HepG2 (cell line): ENCODE data around the gene PSPH. TPM values are rescaled to one million over a fixed set of nuclear protein-coding genes. Genes with fewer than 3 reads are reported as not detected.
"Not testable (repeated sequence)": the region's sequence is repeated elsewhere in the genome, so short reads cannot be mapped to it uniquely, and the experiment has no call there.

Experiments
- ATAC-seq: fragments of 200-7000 bp; cut with Tn5 transposase; 3 replicates; pipeline ENCODE4 v1.9.1; 2020; ENCODE audit warnings: mild to moderate bottlenecking, moderate library complexity
- BruUV-seq: library from RNA; stranded (reverse); fragments of 400-500 nt; replicated peaks from 2 replicates; lab custom pipeline; 2021; lab: Mats Ljungman, UMichigan
- CTCF ChIA-PET: fragments of 300-600 bp; formaldehyde crosslinking; extraction: SDS; loops from one replicate; lab custom pipeline; 2021; ENCODE audit warnings: low total read pairs, inconsistent platforms, low intra/inter-chr PET ratio; lab: Yijun Ruan, JAX
- POLR2A ChIA-PET: fragments of 350-600 bp; sonication (Branson Sonifier 250); formaldehyde crosslinking; loops from one replicate; lab custom pipeline; 2020; ENCODE audit warnings: antibody characterized with exemption, inconsistent platforms; lab: Yijun Ruan, JAX
- DNase-seq: peaks from one replicate; pipeline ENCODE4 v3.0.0-alpha.2; 2015; ENCODE audit warnings: low spot score
- FAIRE-seq: peaks from 3 replicates; lab custom pipeline; 2011; peaks lifted over from hg19 to GRCh38; lab: Jason Lieb, UNC
- H2AFZ ChIP-seq: one replicate; pipeline ENCODE4 v1.6.1; 2011; ENCODE audit warnings: low read length, inconsistent platforms
- H3K27ac ChIP-seq: fragments of 300-600 bp; 3 replicates; pipeline ENCODE4 v1.8.0; 2011; ENCODE audit warnings: mixed run types, mild to moderate bottlenecking, mixed read lengths, low read length, inconsistent platforms; ENCODE audit not compliant: insufficient read depth; ENCODE audit errors: extremely low read length
- H3K27me3 ChIP-seq, 2 experiments: fragments of 200-600 bp in 1 of 2; 2 replicates in 1 of 2; 3 replicates in 1 of 2; pipeline versions ENCODE4 v1.6.0 to v1.8.0; 2011; ENCODE audit warnings: low read length in 2 of 2, mild to moderate bottlenecking in 2 of 2, moderate library complexity in 2 of 2, inconsistent platforms in 1 of 2; ENCODE audit not compliant: insufficient read depth in 2 of 2, control insufficient read depth in 1 of 2
- H3K36me3 ChIP-seq, 2 experiments: fragments of 200-600 bp in 1 of 2; replicated peaks in 1 of 2; 2 replicates in 1 of 2; 3 replicates in 1 of 2; pipeline versions ENCODE4 v1.5.1 to v1.8.0; 2011; ENCODE audit warnings: low read length in 2 of 2, inconsistent platforms in 1 of 2; ENCODE audit not compliant: insufficient read depth in 2 of 2, control insufficient read depth in 1 of 2
- H3K4me1 ChIP-seq: 2 replicates; pipeline ENCODE4 v1.5.1; 2012; ENCODE audit warnings: low read length, inconsistent platforms; ENCODE audit not compliant: insufficient read depth
- H3K4me2 ChIP-seq: 2 replicates; pipeline ENCODE4 v1.6.0; 2011; ENCODE audit warnings: low read depth, low read length, inconsistent platforms
- H3K4me3 ChIP-seq, 3 experiments: fragments of 200-600 bp in 1 of 3; sonication (generic), shearing (Covaris generic) in 1 of 3; replicated peaks in 1 of 3; 2 replicates each; pipeline ENCODE4 v1.5.1; 2011 to 2016; ENCODE audit warnings: low read length in 3 of 3, inconsistent platforms in 2 of 3, low read depth in 2 of 3, mild to moderate bottlenecking in 2 of 3, control low read depth in 1 of 3, mixed read lengths in 1 of 3; ENCODE audit not compliant: insufficient read depth in 1 of 3
- H3K79me2 ChIP-seq: one replicate; pipeline ENCODE4 v1.6.1; 2011; ENCODE audit warnings: low read length, inconsistent platforms; ENCODE audit not compliant: insufficient read depth
- H3K9ac ChIP-seq: 2 replicates; pipeline ENCODE4 v1.6.0; 2011; ENCODE audit warnings: mild to moderate bottlenecking, low read depth, low read length, inconsistent platforms; ENCODE audit not compliant: insufficient read depth
- H3K9me3 ChIP-seq: 2 replicates; pipeline ENCODE4 v1.5.1; 2012; ENCODE audit warnings: mild to moderate bottlenecking, low read length
- H4K20me1 ChIP-seq: 2 replicates; pipeline ENCODE4 v1.6.0; 2011; ENCODE audit warnings: inconsistent platforms, mild to moderate bottlenecking, low read length, moderate library complexity; ENCODE audit not compliant: insufficient read depth
- DDIT3 ChIP-seq: sonication (generic); formaldehyde crosslinking; IDR thresholded peaks from 2 replicates; pipeline ENCODE4 v1.4.0; 2020; ENCODE audit warnings: mild to moderate bottlenecking, missing genetic modification reagents
- GFI1 ChIP-seq: sonication (generic); formaldehyde crosslinking; IDR thresholded peaks from 2 replicates; pipeline ENCODE4 v1.5.0; 2020; ENCODE audit warnings: missing genetic modification reagents, mild to moderate bottlenecking, borderline replicate concordance
- MYC ChIP-seq: sonication (generic); formaldehyde crosslinking; IDR thresholded peaks from 2 replicates; pipeline ENCODE4 v1.9.0; 2021; ENCODE audit warnings: missing genetic modification reagents, borderline replicate concordance
- SMC3 ChIP-seq: IDR thresholded peaks from 2 replicates; pipeline ENCODE4 v1.6.1; 2011; ENCODE audit warnings: low read length, improper control_type of control experiment
- TEF ChIP-seq: sonication (generic); formaldehyde crosslinking; IDR thresholded peaks from 2 replicates; pipeline ENCODE4 v1.5.0; 2020; ENCODE audit warnings: missing genetic modification reagents
- YEATS4 ChIP-seq: sonication (generic); formaldehyde crosslinking; IDR thresholded peaks from 2 replicates; pipeline ENCODE4 v1.4.0; 2020; ENCODE audit warnings: missing genetic modification reagents, borderline replicate concordance
- ZNF263 ChIP-seq: sonication (generic); formaldehyde crosslinking; IDR thresholded peaks from 2 replicates; pipeline ENCODE4 v1.4.0; 2020; ENCODE audit warnings: missing genetic modification reagents
- WGBS: methylation state at CpG from one replicate; pipeline ENCODE4 v1.1.6; 2017; ENCODE audit warnings: low lambda C conversion rate; 5-methylcytosine and 5-hydroxymethylcytosine counted together
- in situ Hi-C: cut with HindIII; loops from 2 replicates; pipeline ENCODE4 v1.10.0; 2017; ENCODE audit warnings: low pct_unique_long_range_greater_than_20kb; ENCODE audit not compliant: extremely low pct_ligation_motif_present
- intact Hi-C: fragments of 100-400 bp; cut with micrococcal nuclease; formaldehyde crosslinking; loops from one replicate; pipeline ENCODE4 v1.10.0; 2022; ENCODE audit not compliant: unreplicated experiment
- polyA plus RNA-seq, 8 experiments: library from polyadenylated mRNA; depleted of rRNA in 3 of 8; stranded (reverse) in 7 of 8; unstranded in 1 of 8; fragments of >200 nt; fragmentation: Illumina TruSeq in 4 of 8; extraction: Trizol in 4 of 8; gene quantifications; 2 replicates each; pipeline versions ENCODE4 v1.2.1 to v1.2.3, GENCODE V29; 2011 to 2016; ENCODE audit warnings: low read depth in 4 of 8, missing spikeins in 1 of 8, mixed read lengths in 1 of 8; ENCODE audit not compliant: insufficient read depth in 1 of 8
- total RNA-seq, 5 experiments: library from RNA; depleted of rRNA; stranded (reverse); fragments of >200 nt; fragmentation: Illumina TruSeq; extraction: Trizol; gene quantifications; 2 replicates each; pipeline ENCODE4 v1.2.3, GENCODE V29; 2016; ENCODE audit warnings: low read depth in 1 of 5
- TF ChIP-seq, protein P1 (sequence below): sonication (generic); formaldehyde crosslinking; IDR thresholded peaks from 2 replicates; pipeline ENCODE4 v1.9.0; 2021; ENCODE audit warnings: missing genetic modification reagents, borderline replicate concordance
- TF ChIP-seq, protein P2 (sequence below): sonication (generic); formaldehyde crosslinking; IDR thresholded peaks from 2 replicates; pipeline ENCODE4 v1.5.0; 2020; ENCODE audit warnings: mild to moderate bottlenecking, missing genetic modification reagents

The PSPH gene
- total and polyA plus RNA-seq, 2 of the 13 experiments (the other 11 are each of a cell fraction or from before 2014, with no cell fraction given) = 85.5 to 124 TPM

DNA sequence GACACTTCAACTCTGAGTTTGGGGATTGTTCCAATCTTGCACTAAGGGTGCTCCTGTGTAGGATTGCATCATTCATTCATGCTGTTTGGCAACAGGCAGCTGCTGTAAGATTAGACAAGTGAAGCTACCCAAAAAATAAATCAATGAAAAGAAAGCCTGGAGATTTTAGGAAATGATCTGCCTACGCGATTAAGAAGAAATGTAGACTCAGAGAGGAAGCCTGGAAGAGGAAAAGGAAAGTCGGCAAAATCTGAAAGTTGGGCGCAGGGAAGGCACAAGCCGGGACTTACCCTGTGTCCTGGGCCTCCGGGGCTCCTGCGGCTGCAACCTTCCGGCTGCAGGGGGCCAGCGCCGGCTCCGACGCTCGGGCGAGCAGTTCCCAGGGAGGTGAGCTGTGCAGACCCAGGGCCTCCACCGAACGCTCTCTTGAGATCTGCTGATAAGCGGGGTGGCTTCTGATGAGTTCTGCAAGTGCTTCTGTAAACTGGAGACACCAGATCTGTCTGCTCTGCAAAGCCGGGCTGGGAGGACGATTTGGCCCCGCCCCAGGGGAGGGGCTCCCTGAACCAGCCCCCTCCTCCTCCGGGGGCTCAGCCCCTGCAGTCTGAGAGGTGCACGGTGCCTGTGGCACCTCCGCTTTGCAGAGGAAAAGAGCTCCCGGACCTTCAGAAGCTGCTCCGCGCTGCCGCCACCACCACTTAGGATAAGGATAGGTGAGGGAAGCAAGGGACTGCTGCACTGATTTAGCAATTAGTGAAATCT is 17.4 kb downstream of the PSPH start (continued):
- TF ChIP-seq MYC (no peak; the same call in 1 of the 2 replicates), DDIT3 (CRISPR knock-in tag) (no peak), YEATS4 (CRISPR knock-in tag) (no peak; the same call in 1 of the 2 replicates), GFI1 (CRISPR knock-in tag) (peak; percentile 87), TEF (CRISPR knock-in tag) (no peak), SMC3 (peak; percentile 15; the same call in 1 of the 2 replicates)
- TF ChIP-seq, protein P1, sequence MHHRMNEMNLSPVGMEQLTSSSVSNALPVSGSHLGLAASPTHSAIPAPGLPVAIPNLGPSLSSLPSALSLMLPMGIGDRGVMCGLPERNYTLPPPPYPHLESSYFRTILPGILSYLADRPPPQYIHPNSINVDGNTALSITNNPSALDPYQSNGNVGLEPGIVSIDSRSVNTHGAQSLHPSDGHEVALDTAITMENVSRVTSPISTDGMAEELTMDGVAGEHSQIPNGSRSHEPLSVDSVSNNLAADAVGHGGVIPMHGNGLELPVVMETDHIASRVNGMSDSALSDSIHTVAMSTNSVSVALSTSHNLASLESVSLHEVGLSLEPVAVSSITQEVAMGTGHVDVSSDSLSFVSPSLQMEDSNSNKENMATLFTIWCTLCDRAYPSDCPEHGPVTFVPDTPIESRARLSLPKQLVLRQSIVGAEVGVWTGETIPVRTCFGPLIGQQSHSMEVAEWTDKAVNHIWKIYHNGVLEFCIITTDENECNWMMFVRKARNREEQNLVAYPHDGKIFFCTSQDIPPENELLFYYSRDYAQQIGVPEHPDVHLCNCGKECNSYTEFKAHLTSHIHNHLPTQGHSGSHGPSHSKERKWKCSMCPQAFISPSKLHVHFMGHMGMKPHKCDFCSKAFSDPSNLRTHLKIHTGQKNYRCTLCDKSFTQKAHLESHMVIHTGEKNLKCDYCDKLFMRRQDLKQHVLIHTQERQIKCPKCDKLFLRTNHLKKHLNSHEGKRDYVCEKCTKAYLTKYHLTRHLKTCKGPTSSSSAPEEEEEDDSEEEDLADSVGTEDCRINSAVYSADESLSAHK = no peak

DNA sequence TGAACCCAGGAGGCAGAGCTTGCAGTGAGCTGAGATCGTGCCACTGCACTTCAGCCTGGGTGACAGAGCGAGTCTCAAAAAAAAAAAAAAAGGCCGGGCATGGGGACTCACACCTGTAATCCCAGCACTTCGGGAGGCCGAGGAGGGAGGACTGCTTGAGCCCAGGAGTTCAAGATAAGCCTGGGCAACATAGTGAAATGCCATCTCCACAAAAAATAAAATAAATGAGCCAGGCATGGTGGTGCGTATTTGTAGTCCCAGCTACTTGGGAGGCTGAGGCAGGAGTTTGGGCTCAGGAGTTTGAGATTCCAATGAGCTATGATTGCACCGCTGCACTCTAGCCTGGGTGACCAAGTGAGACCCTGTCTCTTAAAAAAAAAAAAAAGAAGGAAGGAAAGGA is 18.7 kb downstream of the PSPH start:
- in situ Hi-C loops, BruUV-seq, ATAC-seq: not testable (repeated sequence)
- Histone ChIP-seq H3K4me1 (peaks cover 57% of the 10 kb centered on the region), H3K4me2 (peak overlapping the region; percentile 77), H3K9ac (peak overlapping the region; percentile 80)
- POLR2A ChIA-PET = interaction anchor here (0.7 to 3.5 kb wide), 4 partner anchors 18 to 73 kb away, joined by 3 to 106 read pairs (median 40); partner anchors contain the start of genes CCT6A, PSPH and SUMF2
- WGBS = 8% methylated on average over 7 of the region's 7 CpGs
- TF ChIP-seq, protein P2, sequence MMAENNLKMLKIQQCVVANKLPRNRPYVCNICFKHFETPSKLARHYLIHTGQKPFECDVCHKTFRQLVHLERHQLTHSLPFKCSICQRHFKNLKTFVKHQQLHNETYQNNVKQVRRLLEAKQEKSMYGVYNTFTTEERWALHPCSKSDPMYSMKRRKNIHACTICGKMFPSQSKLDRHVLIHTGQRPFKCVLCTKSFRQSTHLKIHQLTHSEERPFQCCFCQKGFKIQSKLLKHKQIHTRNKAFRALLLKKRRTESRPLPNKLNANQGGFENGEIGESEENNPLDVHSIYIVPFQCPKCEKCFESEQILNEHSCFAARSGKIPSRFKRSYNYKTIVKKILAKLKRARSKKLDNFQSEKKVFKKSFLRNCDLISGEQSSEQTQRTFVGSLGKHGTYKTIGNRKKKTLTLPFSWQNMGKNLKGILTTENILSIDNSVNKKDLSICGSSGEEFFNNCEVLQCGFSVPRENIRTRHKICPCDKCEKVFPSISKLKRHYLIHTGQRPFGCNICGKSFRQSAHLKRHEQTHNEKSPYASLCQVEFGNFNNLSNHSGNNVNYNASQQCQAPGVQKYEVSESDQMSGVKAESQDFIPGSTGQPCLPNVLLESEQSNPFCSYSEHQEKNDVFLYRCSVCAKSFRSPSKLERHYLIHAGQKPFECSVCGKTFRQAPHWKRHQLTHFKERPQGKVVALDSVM (CRISPR knock-in tag) = peak; percentile 51; the same call in 1 of the 2 replicates
- TF ChIP-seq ZNF263 (CRISPR knock-in tag) = peak; percentile 68
- TF ChIP-seq, all 625 proteins: peak for 2; not testable (repeated sequence) for 623
- H3K9me3 ChIP-seq, H3K27me3 ChIP-seq, H4K20me1 ChIP-seq, H2AFZ ChIP-seq, FAIRE-seq, DNase-seq, intact Hi-C loops: not testable (repeated sequence)
- H3K4me3 ChIP-seq = peak overlapping the region; percentile 77 to 98 (median 80)
- peaks cover 4 to 19% of the 10 kb centered on the region in 2 experiments for H3K36me3 ChIP-seq
- CTCF ChIA-PET = interaction anchor here (1.7 kb wide), 1 partner anchor 32 kb away, joined by 5 read pairs; the partner anchor contains the start of gene SUMF2
- peak overlapping the region; percentile 87 for H3K27ac ChIP-seq
- peaks cover 41% of the 10 kb centered on the region for H3K79me2 ChIP-seq
